ENCODE measurements around the gene PC. TPM values are rescaled to one million over a fixed set of nuclear protein-coding genes. Genes with fewer than 3 reads are reported as not detected.

Gene PC
- polyA plus RNA-seq, 1 donor (not counting 4 experiments of a cell fraction or from before 2014, with no cell fraction given): 13.3 TPM

GRCh38 chr11:66854231-66854661 is 103.9 kb downstream of the PC start:
- Histone ChIP-seq H3K27me3 (ENCODE audit: control insufficient read depth, extremely low read depth, insufficient read depth, low read length) (no peaks in the 10 kb centered on the region), H3K9me1 (ENCODE audit: control insufficient read depth, extremely low read depth, insufficient read depth, low read length) (no peaks in the 10 kb centered on the region), H3K4me3 (ENCODE audit: control insufficient read depth in 2 of 3, extremely low read depth in 1 of 3, insufficient read depth in 2 of 3, low read depth in 1 of 3, low read length in 3 of 3) (no peak overlapping the region), H3K36me3 (ENCODE audit: control insufficient read depth in 2 of 2, extremely low read depth in 1 of 2, insufficient read depth in 2 of 2, low read length in 2 of 2) (peaks cover 0 to 12% of the 10 kb centered on the region in 2 experiments), H3K9ac (ENCODE audit: control insufficient read depth, extremely low read depth, insufficient read depth, low read length) (no peak overlapping the region), H3K4me2 (ENCODE audit: control insufficient read depth, extremely low read depth, insufficient read depth, low read depth, low read length) (no peak overlapping the region), H3K79me2 (ENCODE audit: control insufficient read depth, insufficient read depth, low read length) (no peaks in the 10 kb centered on the region), H3K9me3 (ENCODE audit: control insufficient read depth, low read depth, low read length) (no peaks in the 10 kb centered on the region), H2AFZ (ENCODE audit: control insufficient read depth, low read length) (no peak overlapping the region), H3K4me1 (ENCODE audit: control insufficient read depth, extremely low read depth, insufficient read depth, low read length) (peaks cover 6% of the 10 kb centered on the region), H3K27ac (ENCODE audit: control insufficient read depth, insufficient read depth, low read length) (no peak overlapping the region), H4K20me1 (ENCODE audit: control insufficient read depth, extremely low read depth, insufficient read depth, low read length) (no peaks in the 10 kb centered on the region)
- no peak for FAIRE-seq
- TF ChIP-seq CTCF (optimal IDR thresholded peaks at IDR 0.05 in 1 of 3, IDR thresholded peaks at IDR 0.05 in 1 of 3, conservative IDR thresholded peaks at IDR 0.05 in 1 of 3; ENCODE audit: extremely low read depth in 1 of 3, insufficient read depth in 2 of 3, low read length in 3 of 3): no peak
- TF ChIP-seq EZH2 (IDR thresholded peaks at IDR 0.05; ENCODE audit: low read length): no peak
- dilution Hi-C loops (cut with MboI; ENCODE audit: extremely low pct_ligation_motif_present, low sequenced_read_pairs): no loop called here
- DNase-seq (ENCODE audit: low read depth, low spot score): no peak

GRCh38 chr11:66853242-66854229 is 104.6 kb downstream of the PC start:
- H3K27me3 ChIP-seq (ENCODE audit: control insufficient read depth, extremely low read depth, insufficient read depth, low read length): no peaks in the 10 kb centered on the region
- H3K9me1 ChIP-seq (ENCODE audit: control insufficient read depth, extremely low read depth, insufficient read depth, low read length): no peaks in the 10 kb centered on the region
- H3K4me1 ChIP-seq (ENCODE audit: control insufficient read depth, extremely low read depth, insufficient read depth, low read length): peaks cover 6% of the 10 kb centered on the region
- H3K79me2 ChIP-seq (ENCODE audit: control insufficient read depth, insufficient read depth, low read length): no peaks in the 10 kb centered on the region
- H3K27ac ChIP-seq (ENCODE audit: control insufficient read depth, insufficient read depth, low read length): no peak overlapping the region
- H3K4me2 ChIP-seq (ENCODE audit: control insufficient read depth, extremely low read depth, insufficient read depth, low read depth, low read length): no peak overlapping the region
- H3K4me3 ChIP-seq (ENCODE audit: control insufficient read depth in 2 of 3, extremely low read depth in 1 of 3, insufficient read depth in 2 of 3, low read depth in 1 of 3, low read length in 3 of 3): no peak overlapping the region
- TF ChIP-seq CTCF (optimal IDR thresholded peaks at IDR 0.05 in 1 of 3, IDR thresholded peaks at IDR 0.05 in 1 of 3, conservative IDR thresholded peaks at IDR 0.05 in 1 of 3; ENCODE audit: extremely low read depth in 1 of 3, insufficient read depth in 2 of 3, low read length in 3 of 3) (no peak), EZH2 (IDR thresholded peaks at IDR 0.05; ENCODE audit: low read length) (no peak)
- dilution Hi-C loops (cut with MboI; ENCODE audit: extremely low pct_ligation_motif_present, low sequenced_read_pairs): no loop called here
- no peak for FAIRE-seq
- H3K9me3 ChIP-seq (ENCODE audit: control insufficient read depth, low read depth, low read length): no peaks in the 10 kb centered on the region
- H3K36me3 ChIP-seq (ENCODE audit: control insufficient read depth in 2 of 2, extremely low read depth in 1 of 2, insufficient read depth in 2 of 2, low read length in 2 of 2): peaks cover 0 to 15% of the 10 kb centered on the region in 2 experiments
- no peaks in the 10 kb centered on the region for H4K20me1 ChIP-seq (ENCODE audit: control insufficient read depth, extremely low read depth, insufficient read depth, low read length)
- H2AFZ ChIP-seq (ENCODE audit: control insufficient read depth, low read length): no peak overlapping the region
- DNase-seq (ENCODE audit: low read depth, low spot score): no peak
- H3K9ac ChIP-seq (ENCODE audit: control insufficient read depth, extremely low read depth, insufficient read depth, low read length): no peak overlapping the region
